Measurements from ENCODE around the gene EZR.

DNA sequence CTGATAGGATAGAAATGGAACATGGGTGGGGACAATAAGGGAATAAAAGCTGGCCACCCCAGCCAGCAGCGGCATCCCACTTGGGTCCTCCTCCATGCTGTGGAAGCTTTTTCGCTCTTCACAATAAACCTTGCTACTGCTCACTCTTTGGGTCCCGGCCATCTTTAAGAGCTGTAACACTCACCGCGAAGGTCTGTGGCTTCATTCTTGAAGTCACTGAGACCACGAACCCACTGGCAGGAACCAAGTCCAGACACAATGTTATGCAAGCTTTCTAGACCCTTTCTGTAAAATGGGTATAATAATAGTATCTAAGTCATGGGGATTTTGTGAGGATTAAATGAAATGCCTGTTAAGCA is 48.9 kb upstream of the EZR start:
- no peak for TF ChIP-seq POLR2A (IDR thresholded peaks at IDR 0.05)
- TF ChIP-seq, protein P1, sequence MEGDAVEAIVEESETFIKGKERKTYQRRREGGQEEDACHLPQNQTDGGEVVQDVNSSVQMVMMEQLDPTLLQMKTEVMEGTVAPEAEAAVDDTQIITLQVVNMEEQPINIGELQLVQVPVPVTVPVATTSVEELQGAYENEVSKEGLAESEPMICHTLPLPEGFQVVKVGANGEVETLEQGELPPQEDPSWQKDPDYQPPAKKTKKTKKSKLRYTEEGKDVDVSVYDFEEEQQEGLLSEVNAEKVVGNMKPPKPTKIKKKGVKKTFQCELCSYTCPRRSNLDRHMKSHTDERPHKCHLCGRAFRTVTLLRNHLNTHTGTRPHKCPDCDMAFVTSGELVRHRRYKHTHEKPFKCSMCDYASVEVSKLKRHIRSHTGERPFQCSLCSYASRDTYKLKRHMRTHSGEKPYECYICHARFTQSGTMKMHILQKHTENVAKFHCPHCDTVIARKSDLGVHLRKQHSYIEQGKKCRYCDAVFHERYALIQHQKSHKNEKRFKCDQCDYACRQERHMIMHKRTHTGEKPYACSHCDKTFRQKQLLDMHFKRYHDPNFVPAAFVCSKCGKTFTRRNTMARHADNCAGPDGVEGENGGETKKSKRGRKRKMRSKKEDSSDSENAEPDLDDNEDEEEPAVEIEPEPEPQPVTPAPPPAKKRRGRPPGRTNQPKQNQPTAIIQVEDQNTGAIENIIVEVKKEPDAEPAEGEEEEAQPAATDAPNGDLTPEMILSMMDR (IDR thresholded peaks at IDR 0.05), result no peak
